Neural progenitor cell (in vitro differentiated cells): ENCODE data around the gene PROK1.

ENCODE experiments used
- EZH2 ChIP-seq: fragments of 200-600 bp; sonication (generic); IDR thresholded peaks from 2 replicates; pipeline ENCODE4 v1.6.1; 2017; ENCODE audit warnings: antibody characterized with exemption, mild to moderate bottlenecking, moderate library complexity
- TF ChIP-seq, protein P1 (sequence below): fragments of 200-600 bp; sonication (generic); IDR thresholded peaks from 2 replicates; pipeline ENCODE4 v1.5.1; 2017; ENCODE audit warnings: antibody characterized with exemption, mild to moderate bottlenecking

DNA sequence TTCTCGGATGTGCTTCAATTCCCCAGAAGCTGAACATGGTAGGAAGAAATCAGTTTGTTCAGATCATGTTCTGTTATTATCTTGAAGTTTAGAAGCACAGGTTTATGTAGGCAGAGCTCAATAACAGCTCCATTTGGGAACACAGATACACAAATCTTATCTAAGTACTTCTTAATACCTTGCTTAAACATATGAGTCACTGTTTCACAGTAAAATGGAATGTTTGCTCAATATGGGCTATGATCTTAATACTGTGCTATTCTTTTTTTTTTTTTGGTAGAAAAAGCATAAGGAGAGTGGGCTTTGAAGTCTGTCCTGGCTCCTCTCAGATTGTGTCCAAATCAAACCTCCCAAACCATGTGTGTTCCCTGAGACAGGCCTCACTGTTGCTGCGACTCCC lies 13.4 kb downstream of the PROK1 start:
- TF ChIP-seq, protein P1, sequence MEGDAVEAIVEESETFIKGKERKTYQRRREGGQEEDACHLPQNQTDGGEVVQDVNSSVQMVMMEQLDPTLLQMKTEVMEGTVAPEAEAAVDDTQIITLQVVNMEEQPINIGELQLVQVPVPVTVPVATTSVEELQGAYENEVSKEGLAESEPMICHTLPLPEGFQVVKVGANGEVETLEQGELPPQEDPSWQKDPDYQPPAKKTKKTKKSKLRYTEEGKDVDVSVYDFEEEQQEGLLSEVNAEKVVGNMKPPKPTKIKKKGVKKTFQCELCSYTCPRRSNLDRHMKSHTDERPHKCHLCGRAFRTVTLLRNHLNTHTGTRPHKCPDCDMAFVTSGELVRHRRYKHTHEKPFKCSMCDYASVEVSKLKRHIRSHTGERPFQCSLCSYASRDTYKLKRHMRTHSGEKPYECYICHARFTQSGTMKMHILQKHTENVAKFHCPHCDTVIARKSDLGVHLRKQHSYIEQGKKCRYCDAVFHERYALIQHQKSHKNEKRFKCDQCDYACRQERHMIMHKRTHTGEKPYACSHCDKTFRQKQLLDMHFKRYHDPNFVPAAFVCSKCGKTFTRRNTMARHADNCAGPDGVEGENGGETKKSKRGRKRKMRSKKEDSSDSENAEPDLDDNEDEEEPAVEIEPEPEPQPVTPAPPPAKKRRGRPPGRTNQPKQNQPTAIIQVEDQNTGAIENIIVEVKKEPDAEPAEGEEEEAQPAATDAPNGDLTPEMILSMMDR = no peak
- no peak for TF ChIP-seq EZH2
